ENCODE measurements around the gene CDK8.

CDK8 gene

DNA sequence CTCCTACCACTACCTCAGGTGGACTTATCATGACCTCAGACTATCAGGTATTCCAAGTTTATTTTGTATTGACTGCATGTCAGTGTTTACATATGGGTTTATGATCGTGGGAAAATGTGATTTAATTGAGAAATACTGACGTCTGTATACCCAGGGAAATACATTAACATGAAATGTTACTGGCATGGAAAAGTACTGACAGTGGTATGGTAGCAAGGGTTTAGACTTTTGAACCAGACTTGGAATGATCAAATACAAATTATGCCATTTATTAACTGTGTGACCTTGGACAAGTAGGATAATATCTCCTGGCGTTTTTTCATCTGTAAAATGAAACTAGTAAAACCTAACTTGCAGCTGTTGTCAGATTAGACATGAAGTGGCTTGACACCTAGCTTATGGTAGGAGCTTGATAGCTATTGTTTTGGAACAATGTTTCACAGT lies 147.7 kb downstream of the CDK8 start:
- H3K27ac Mint-ChIP-seq = no peak overlapping the region
- no peak overlapping the region for H3K4me3 Mint-ChIP-seq
- no peak for DNase-seq
- H3K36me3 Mint-ChIP-seq (ENCODE audit: low read depth) = peaks cover 83% of the 10 kb centered on the region
- H3K9me3 Mint-ChIP-seq = no peaks in the 10 kb centered on the region
- no peaks in the 10 kb centered on the region for H3K4me1 Mint-ChIP-seq (ENCODE audit: low read depth)
- H3K27me3 Mint-ChIP-seq = no peaks in the 10 kb centered on the region

DNA sequence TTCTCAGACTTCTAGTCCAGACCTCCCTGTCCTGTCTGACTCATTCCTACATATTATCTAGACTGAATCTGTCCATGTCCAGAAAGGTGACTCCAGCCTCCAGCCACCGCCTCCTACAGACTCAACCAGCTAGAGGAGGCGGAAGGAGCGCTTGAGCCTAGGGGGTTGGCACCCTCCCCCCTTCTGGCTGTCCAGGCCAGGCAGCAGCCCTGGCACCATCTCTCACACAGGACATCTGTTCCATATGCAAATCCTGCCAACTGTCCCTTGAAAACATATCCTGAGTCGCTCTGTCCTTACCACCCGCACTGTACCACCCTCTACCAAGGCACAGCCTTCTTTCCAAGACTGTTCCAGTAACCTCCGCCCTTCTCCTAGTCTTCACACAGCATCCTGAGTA lies 152.9 kb downstream of the CDK8 start:
- Mint-ChIP-seq H3K9me3 (no peaks in the 10 kb centered on the region), H3K4me1 (ENCODE audit: low read depth) (no peaks in the 10 kb centered on the region), H3K36me3 (ENCODE audit: low read depth) (peaks cover 52% of the 10 kb centered on the region), H3K27ac (no peak overlapping the region), H3K4me3 (no peak overlapping the region), H3K27me3 (no peaks in the 10 kb centered on the region)
- no peak for DNase-seq

- no peak for DNase-seq
- no peak overlapping the region for H3K4me3 Mint-ChIP-seq
- peaks cover 5% of the 10 kb centered on the region for H3K9me3 Mint-ChIP-seq
- no peaks in the 10 kb centered on the region for H3K27me3 Mint-ChIP-seq
- H3K27ac Mint-ChIP-seq = no peak overlapping the region
- H3K4me1 Mint-ChIP-seq (ENCODE audit: low read depth) = no peaks in the 10 kb centered on the region
- H3K36me3 Mint-ChIP-seq (ENCODE audit: low read depth) = peaks cover 10% of the 10 kb centered on the region
These were observed 157.3 kb downstream of the CDK8 start for GRCh38 chr13:26411206-26411605.

- Mint-ChIP-seq H3K27ac (no peak overlapping the region), H3K4me1 (ENCODE audit: low read depth) (no peaks in the 10 kb centered on the region), H3K36me3 (ENCODE audit: low read depth) (peaks cover 2% of the 10 kb centered on the region), H3K9me3 (peaks cover 5% of the 10 kb centered on the region), H3K4me3 (no peak overlapping the region), H3K27me3 (no peaks in the 10 kb centered on the region)
- no peak for DNase-seq
These were observed 158.3 kb downstream of the CDK8 start for GRCh38 chr13:26412263-26412662.

GRCh38 chr13:26412936-26413716 lies 159.2 kb downstream of the CDK8 start:
- peaks cover 5% of the 10 kb centered on the region for H3K9me3 Mint-ChIP-seq
- H3K4me3 Mint-ChIP-seq = no peak overlapping the region
- H3K4me1 Mint-ChIP-seq (ENCODE audit: low read depth) = no peaks in the 10 kb centered on the region
- no peaks in the 10 kb centered on the region for H3K36me3 Mint-ChIP-seq (ENCODE audit: low read depth)
- DNase-seq = no peak
- no peak overlapping the region for H3K27ac Mint-ChIP-seq
- H3K27me3 Mint-ChIP-seq = no peaks in the 10 kb centered on the region

DNA sequence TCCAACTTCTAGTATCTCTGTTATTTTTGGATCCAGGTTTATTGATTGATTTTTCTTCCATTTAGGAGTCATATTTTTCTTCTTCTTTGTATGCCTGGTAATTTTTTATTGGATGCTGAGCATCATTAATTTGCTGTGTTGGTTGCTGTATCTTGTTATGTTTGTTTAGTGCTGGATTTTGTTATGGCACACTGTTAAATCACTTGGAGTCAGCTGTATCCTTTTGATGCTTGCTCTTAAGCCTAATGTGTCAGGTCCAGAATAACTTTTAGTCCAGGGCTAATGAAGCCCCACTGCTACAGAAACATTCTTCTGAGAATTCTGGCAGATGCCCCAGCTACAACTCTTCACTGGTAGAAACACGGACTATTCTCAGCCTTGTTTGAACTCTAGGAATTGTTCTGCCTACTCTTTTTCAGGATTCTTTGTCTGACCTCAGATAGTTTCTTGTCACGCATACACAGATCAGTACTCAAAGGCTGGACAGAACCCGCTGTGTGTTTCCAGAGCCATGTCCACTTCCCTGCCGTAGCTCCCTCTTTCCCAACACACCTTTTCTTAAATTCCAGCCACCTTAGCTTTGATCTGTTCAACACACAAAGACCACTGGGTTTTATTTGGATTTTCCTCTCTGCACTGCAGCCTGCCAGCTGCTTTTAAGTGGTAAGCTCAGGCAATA lies 166.5 kb downstream of the CDK8 start:
- DNase-seq = no peak
- H3K27ac Mint-ChIP-seq = no peak overlapping the region
- no peaks in the 10 kb centered on the region for H3K9me3 Mint-ChIP-seq
- no peaks in the 10 kb centered on the region for H3K4me1 Mint-ChIP-seq (ENCODE audit: low read depth)
- no peaks in the 10 kb centered on the region for H3K36me3 Mint-ChIP-seq (ENCODE audit: low read depth)
- H3K27me3 Mint-ChIP-seq = peaks cover 12% of the 10 kb centered on the region
- no peak overlapping the region for H3K4me3 Mint-ChIP-seq

DNA sequence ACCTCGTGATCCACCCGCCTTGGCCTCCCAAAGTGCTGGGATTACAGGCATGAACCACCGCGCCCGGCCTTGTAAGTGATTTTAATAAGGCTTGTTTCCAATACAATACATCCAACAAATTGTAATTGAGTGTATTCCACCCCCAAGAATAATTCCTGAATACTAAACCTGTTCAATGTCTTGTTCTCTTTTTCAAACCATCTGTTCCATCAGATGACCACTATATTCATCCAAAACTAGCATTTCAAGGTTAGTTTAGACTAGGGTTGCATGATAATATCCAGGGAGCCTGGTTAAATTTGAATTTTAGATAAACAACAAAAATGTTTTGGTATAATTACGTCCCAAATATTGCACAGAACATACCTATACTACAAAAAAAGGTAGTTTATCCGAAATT lies 168.1 kb downstream of the CDK8 start:
- no peaks in the 10 kb centered on the region for H3K36me3 Mint-ChIP-seq (ENCODE audit: low read depth)
- no peak overlapping the region for H3K4me3 Mint-ChIP-seq
- no peak for DNase-seq
- H3K27me3 Mint-ChIP-seq = peaks cover 22% of the 10 kb centered on the region
- H3K27ac Mint-ChIP-seq = no peak overlapping the region
- H3K9me3 Mint-ChIP-seq = no peaks in the 10 kb centered on the region
- H3K4me1 Mint-ChIP-seq (ENCODE audit: low read depth) = no peaks in the 10 kb centered on the region

DNA sequence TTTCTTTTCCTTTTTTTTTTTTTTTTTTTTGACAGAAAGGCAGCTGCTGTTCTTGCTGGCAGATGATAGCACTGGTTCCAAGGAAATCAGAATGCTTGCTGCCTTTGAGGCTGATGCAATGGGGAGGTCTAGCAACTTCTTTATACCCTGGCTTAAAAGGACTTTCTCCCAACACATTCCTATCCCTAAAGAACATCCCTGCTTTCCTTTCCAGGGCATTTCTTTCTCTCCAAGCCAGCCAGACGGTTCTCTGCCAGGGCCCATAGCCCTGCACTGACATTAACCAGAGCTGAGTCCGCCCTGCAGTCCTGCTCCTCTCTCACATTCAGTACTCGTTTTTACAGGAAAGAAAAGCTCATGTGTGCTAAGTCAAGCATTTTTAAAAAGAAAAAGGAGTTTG lies 169.7 kb downstream of the CDK8 start:
- DNase-seq = no peak
- Mint-ChIP-seq H3K27ac (no peak overlapping the region), H3K4me1 (ENCODE audit: low read depth) (no peaks in the 10 kb centered on the region), H3K9me3 (no peaks in the 10 kb centered on the region), H3K4me3 (no peak overlapping the region), H3K36me3 (ENCODE audit: low read depth) (no peaks in the 10 kb centered on the region), H3K27me3 (peaks cover 22% of the 10 kb centered on the region)

DNA sequence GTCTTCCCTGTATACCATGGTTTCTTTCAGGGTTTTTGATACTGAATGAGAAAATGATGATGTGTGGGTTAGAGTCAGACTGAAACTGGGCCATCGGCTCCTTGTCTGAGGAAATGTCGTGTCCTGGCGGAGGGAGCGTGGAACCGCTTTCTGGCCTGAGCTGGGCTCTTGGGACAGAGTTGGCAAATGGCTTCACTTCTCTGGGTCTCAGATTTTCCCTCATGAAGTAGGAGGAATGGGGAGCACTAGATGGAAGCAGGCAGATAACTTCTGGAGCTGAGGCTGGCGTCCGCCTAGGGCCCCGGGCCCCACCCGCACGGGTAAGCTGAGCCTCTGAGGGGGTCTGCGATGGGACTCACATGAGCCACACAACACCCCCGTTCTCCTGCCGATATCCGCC lies 170.3 kb downstream of the CDK8 start:
- Mint-ChIP-seq H3K27me3 (peaks cover 22% of the 10 kb centered on the region), H3K36me3 (ENCODE audit: low read depth) (no peaks in the 10 kb centered on the region)

DNA sequence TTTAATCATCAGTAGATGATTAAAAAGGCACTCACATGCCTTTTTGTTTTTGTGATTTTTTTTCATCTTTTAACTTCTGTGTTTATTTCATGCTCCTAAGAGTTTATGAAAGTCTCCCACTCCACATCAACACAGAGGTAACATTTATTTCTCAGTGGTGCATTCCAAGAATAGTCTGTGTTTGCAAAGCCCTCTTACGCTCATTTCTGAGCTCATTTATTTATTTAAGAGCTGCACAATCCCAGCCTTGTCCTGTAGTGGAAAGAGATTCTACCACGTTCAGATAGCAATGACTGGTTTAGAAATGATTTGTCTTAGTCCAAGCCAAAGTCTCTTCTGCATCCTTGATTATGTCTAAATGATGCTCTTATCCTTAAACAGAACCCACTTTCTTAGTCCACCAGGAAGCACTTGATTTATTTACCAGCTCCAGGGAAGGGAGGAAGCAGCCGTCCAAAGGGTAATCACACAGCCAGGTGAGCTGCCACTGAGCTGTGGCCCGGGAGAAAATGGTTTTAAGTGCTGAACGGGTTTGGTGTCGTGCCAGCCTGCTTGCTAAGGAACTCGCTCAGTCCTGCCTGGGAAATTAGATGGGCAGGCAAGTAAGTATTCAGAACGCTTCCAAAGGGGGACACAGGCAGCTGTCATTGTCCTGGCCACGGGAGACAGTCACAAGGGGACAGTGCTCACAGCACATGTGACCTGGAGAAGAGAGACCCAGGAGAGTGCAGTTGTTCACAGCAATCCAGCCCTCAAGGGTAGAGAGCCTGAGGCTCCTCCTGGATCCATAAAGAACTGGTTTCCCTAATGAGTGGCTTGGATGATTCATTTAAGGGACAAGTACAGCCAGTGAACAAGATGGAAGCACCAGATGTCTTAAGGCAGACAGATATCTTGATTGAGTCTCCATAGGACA lies 171.8 kb downstream of the CDK8 start:
- Mint-ChIP-seq H3K4me3 (no peak overlapping the region), H3K27ac (no peak overlapping the region), H3K4me1 (ENCODE audit: low read depth) (no peaks in the 10 kb centered on the region), H3K9me3 (no peaks in the 10 kb centered on the region), H3K36me3 (ENCODE audit: low read depth) (no peaks in the 10 kb centered on the region), H3K27me3 (peaks cover 22% of the 10 kb centered on the region)
- no peak for DNase-seq

More for the DNA sequence above, 170.3 kb downstream of the CDK8 start:
- Mint-ChIP-seq H3K9me3 (no peaks in the 10 kb centered on the region), H3K4me3 (no peak overlapping the region), H3K4me1 (ENCODE audit: low read depth) (no peaks in the 10 kb centered on the region), H3K27ac (no peak overlapping the region)
- no peak for DNase-seq

GRCh38 chr13:26433776-26434175 lies 179.8 kb downstream of the CDK8 start:
- Mint-ChIP-seq H3K27me3 (peaks cover 5% of the 10 kb centered on the region), H3K4me1 (ENCODE audit: low read depth) (no peaks in the 10 kb centered on the region), H3K4me3 (no peak overlapping the region), H3K36me3 (ENCODE audit: low read depth) (no peaks in the 10 kb centered on the region), H3K9me3 (peaks cover 26% of the 10 kb centered on the region), H3K27ac (no peak overlapping the region)
- no peak for DNase-seq

DNA sequence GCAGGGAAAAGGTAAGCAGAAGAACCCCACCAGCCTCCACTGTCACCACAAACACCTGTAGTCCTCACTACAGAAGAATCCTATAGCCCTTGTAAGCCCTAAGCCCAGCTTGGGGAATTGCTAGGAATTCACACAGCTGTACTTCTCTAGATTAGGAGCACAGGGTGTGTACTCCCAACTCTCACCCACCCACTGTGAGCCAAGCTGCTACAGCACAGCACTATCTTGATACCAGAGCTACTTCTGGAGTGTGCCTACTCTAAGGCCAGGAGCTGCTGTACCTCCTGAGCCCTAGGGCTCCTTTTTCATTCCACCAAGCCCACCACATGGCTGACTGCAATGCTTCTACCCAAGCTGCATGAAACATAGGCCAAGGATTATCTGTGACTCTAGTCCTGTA lies 181.2 kb downstream of the CDK8 start:
- Mint-ChIP-seq H3K4me1 (ENCODE audit: low read depth) (no peaks in the 10 kb centered on the region), H3K27me3 (peaks cover 5% of the 10 kb centered on the region), H3K9me3 (peaks cover 26% of the 10 kb centered on the region), H3K4me3 (no peak overlapping the region), H3K36me3 (ENCODE audit: low read depth) (no peaks in the 10 kb centered on the region), H3K27ac (no peak overlapping the region)
- DNase-seq = no peak

- DNase-seq = no peak
- Mint-ChIP-seq H3K36me3 (ENCODE audit: low read depth) (no peaks in the 10 kb centered on the region), H3K4me1 (ENCODE audit: low read depth) (no peaks in the 10 kb centered on the region), H3K27me3 (peaks cover 5% of the 10 kb centered on the region), H3K9me3 (peaks cover 26% of the 10 kb centered on the region), H3K4me3 (no peak overlapping the region), H3K27ac (no peak overlapping the region)
These were observed 181.7 kb downstream of the CDK8 start for GRCh38 chr13:26435646-26436045.

- Mint-ChIP-seq H3K4me1 (ENCODE audit: low read depth) (no peaks in the 10 kb centered on the region), H3K9me3 (peaks cover 26% of the 10 kb centered on the region), H3K36me3 (ENCODE audit: low read depth) (no peaks in the 10 kb centered on the region), H3K4me3 (no peak overlapping the region), H3K27me3 (peaks cover 5% of the 10 kb centered on the region), H3K27ac (no peak overlapping the region)
- no peak for DNase-seq
These were observed 183.0 kb downstream of the CDK8 start for GRCh38 chr13:26436914-26437313.

Measured in activated T-cell treated with anti-CD3 and anti-CD28 coated beads, Interleukin-2, amount 50 U/mL, for 24 hours (primary cell).